Measurements from ENCODE around the gene SLC49A3. TPM values are rescaled to one million over a fixed set of nuclear protein-coding genes. Genes with fewer than 3 reads are reported as not detected.

Gene SLC49A3
- total and polyA plus RNA-seq, 2 of the 13 experiments (the other 11 are each of a cell fraction or from before 2014, with no cell fraction given), result 0.07 to 0.17 TPM

DNA sequence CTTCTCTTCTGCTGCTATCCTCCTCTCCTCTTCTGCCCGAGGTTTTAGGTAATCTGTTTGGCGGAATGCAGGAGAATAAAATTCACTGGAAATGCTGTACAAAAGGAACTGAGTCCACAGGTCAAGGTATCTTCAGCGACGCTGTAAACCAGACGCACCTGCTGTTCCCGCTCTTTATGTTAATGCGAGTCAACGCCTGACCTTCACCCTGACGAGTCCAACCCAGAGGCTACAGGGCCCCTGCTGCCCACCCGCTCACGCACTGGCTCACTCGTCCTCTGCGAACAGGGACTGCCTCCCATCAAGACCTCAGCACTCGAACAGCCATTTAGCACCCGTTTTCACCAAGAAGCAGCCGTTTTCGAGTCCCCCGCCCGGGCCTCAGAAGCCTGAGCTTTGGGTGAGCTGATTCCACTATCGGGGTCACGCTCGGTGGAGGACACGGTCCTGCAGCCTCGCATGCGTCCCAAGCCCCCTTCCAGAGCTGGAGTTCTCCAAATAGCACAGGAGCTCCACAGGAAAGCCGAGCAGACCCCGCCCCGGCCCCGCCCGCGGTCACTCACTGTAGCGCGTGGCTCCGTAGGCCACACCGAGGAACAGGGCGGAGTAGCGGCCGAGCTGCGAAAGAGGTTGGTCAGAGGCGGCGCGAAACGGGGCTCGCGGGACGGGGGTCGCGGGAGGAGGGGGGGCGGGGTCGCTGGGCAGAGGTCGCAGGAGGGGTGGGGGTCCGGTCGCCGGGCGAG lies 15.4 kb downstream of the SLC49A3 start (continued):
- no peak for TF ChIP-seq HNRNPH1 (optimal IDR thresholded peaks at IDR 0.05; ENCODE audit: low read depth, low read length)
- TF ChIP-seq ZNF652 (CRISPR knock-in tag; IDR thresholded peaks at IDR 0.05; ENCODE audit: borderline replicate concordance, low read depth), result no peak
- TF ChIP-seq SPEN (CRISPR knock-in tag; IDR thresholded peaks at IDR 0.05; ENCODE audit: low read depth), result no peak
- no peak for TF ChIP-seq NCOA5 (CRISPR knock-in tag; IDR thresholded peaks at IDR 0.05)
- TF ChIP-seq ZNF556 (CRISPR knock-in tag; IDR thresholded peaks at IDR 0.05; ENCODE audit: borderline replicate concordance), result no peak
- TF ChIP-seq SAP130 (CRISPR knock-in tag; IDR thresholded peaks at IDR 0.05; ENCODE audit: low read depth), result 0 out of 2 replicates have a peak, but pooled peaks have one; percentile 28
- TF ChIP-seq, protein P1, sequence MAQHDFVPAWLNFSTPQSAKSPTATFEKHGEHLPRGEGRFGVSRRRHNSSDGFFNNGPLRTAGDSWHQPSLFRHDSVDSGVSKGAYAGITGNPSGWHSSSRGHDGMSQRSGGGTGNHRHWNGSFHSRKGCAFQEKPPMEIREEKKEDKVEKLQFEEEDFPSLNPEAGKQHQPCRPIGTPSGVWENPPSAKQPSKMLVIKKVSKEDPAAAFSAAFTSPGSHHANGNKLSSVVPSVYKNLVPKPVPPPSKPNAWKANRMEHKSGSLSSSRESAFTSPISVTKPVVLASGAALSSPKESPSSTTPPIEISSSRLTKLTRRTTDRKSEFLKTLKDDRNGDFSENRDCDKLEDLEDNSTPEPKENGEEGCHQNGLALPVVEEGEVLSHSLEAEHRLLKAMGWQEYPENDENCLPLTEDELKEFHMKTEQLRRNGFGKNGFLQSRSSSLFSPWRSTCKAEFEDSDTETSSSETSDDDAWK (CRISPR knock-in tag; IDR thresholded peaks at IDR 0.05), result no peak
- no peak for TF ChIP-seq ZNF496 (CRISPR knock-in tag; IDR thresholded peaks at IDR 0.05; ENCODE audit: insufficient replicate concordance)
- no peak for TF ChIP-seq KMT2B (CRISPR knock-in tag; IDR thresholded peaks at IDR 0.05)
- no peak for TF ChIP-seq WIZ (CRISPR knock-in tag; IDR thresholded peaks at IDR 0.05)
- no peak for TF ChIP-seq ZNF350 (CRISPR knock-in tag; IDR thresholded peaks at IDR 0.05; ENCODE audit: borderline replicate concordance, low read depth)
- TF ChIP-seq DNMT1 (CRISPR knock-in tag; IDR thresholded peaks at IDR 0.05), result no peak
- no peak for TF ChIP-seq MXD4 (CRISPR knock-in tag; IDR thresholded peaks at IDR 0.05)
- no peak for TF ChIP-seq CBX2 (IDR thresholded peaks at IDR 0.05; ENCODE audit: low read depth, low read length)
- TF ChIP-seq CBX2 (CRISPR knock-in tag; IDR thresholded peaks at IDR 0.05; ENCODE audit: low read depth), result no peak
- TF ChIP-seq, protein P2, sequence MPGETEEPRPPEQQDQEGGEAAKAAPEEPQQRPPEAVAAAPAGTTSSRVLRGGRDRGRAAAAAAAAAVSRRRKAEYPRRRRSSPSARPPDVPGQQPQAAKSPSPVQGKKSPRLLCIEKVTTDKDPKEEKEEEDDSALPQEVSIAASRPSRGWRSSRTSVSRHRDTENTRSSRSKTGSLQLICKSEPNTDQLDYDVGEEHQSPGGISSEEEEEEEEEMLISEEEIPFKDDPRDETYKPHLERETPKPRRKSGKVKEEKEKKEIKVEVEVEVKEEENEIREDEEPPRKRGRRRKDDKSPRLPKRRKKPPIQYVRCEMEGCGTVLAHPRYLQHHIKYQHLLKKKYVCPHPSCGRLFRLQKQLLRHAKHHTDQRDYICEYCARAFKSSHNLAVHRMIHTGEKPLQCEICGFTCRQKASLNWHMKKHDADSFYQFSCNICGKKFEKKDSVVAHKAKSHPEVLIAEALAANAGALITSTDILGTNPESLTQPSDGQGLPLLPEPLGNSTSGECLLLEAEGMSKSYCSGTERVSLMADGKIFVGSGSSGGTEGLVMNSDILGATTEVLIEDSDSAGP (CRISPR knock-in tag; IDR thresholded peaks at IDR 0.05; ENCODE audit: borderline replicate concordance), result no peak
- no peak for TF ChIP-seq AGO1 (IDR thresholded peaks at IDR 0.05; ENCODE audit: low read depth, low read length, poor library complexity, severe bottlenecking)
- TF ChIP-seq SETDB1 (CRISPR knock-in tag; IDR thresholded peaks at IDR 0.05; ENCODE audit: borderline replicate concordance), result no peak
- TF ChIP-seq ZNF816 (CRISPR knock-in tag; IDR thresholded peaks at IDR 0.05; ENCODE audit: borderline replicate concordance), result no peak
- TF ChIP-seq, protein P3, sequence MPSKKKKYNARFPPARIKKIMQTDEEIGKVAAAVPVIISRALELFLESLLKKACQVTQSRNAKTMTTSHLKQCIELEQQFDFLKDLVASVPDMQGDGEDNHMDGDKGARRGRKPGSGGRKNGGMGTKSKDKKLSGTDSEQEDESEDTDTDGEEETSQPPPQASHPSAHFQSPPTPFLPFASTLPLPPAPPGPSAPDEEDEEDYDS (CRISPR knock-in tag; IDR thresholded peaks at IDR 0.05), result no peak
